T-helper 2 cell treated with Interferon-gamma antibody and Interleukin-4, amounts not matched to agents 100 ng/mL and 5 ng/mL, for 36 hours (primary cell): Measurements from ENCODE around the gene DVL1. TPM values are rescaled to one million over a fixed set of nuclear protein-coding genes. Genes with fewer than 3 reads are reported as not detected.

Experiments used
- intact Hi-C: fragments of 100-400 bp; cut with micrococcal nuclease; formaldehyde crosslinking; loops from one replicate; pipeline ENCODE4 v1.15.1; 2023
- total RNA-seq: library from RNA; stranded (reverse); gene quantifications from 2 replicates; pipeline ENCODE4 v1.2.3, GENCODE V29; 2022

Gene DVL1
- total RNA-seq, 1 donor from 2014 or later, result 31.5 TPM

DNA sequence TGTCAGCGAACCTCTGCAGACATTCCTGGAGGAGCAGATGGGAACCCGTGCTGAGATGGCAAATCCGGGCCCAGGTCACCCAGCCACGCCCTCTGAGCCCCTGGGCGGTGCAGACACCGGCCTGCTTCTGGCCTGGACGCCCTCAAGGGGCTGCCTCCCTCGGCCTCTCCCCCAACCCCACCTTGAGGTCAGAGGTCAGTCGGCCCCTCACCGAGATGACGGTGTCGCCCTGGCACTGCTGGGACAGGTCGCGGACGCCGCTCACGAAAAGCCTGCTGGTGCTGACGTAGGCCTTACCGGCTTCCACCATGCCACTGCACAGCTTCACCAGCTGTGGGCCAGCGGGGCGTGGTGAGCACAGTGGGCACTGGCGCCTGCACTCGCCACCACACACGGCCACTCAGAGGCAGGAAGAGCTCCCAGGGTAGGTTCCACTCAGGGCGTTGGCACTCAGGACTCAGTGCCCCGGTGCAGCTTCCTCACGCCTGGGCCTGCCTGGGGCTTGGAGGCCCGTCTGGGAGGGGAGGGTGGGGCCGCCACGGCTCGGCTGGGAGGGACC, 46.2 kb downstream of the DVL1 start:
- intact Hi-C loops, result loop anchor here (10.0 kb wide), 2 partner anchors 72 to 268 kb away; partner anchors contain the start of gene AURKAIP1

DNA sequence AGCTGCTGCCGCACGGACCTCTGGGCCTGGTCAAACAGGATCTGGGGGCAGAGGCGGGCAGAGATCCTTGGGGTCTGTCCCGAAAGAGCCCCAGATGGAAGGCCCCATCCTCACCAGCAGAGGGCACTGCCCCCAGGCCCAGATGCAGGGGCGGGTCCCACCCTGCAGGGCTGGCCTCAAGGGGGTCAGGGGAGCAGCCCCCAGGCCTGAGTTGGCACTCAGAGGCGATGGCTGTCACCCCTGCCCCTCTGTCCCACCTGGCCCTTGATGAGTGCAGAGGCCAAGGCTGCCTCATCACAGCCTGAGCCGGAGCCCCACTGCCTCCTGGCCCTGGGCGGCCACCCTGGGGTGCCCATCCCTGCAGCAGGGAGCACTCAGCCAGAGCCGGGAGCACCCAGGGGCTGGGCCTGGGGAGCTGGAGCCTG, 47.2 kb downstream of the DVL1 start:
- intact Hi-C loops, result loop anchor here (10.0 kb wide), 2 partner anchors 73 to 267 kb away; partner anchors contain the start of gene AURKAIP1

DNA sequence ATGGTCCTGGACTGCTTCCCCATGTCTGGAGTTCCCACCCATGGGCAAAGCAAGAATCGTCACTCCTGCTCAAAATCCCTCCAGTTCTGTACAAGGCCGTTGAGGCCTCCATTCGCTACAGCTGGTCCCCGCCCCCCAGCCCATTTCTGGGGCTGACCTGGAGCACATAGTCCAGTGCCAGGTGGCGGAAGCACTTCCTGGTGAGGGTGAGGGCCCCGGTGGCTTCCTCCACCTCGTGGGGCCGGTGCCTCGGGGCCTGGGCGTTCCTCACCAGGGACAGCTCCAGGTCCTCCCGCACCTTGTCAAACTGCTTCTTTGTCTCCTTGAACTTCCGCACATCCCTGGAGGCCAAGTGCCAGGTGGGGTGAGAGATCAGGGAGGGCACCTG, 48.9 kb downstream of the DVL1 start:
- intact Hi-C loops, result loop anchor here (10.0 kb wide), 2 partner anchors 74 to 266 kb away; partner anchors contain the start of gene AURKAIP1

GRCh38 chr1:1299686-1300351, 49.4 kb downstream of the DVL1 start:
- intact Hi-C loops, result loop anchor here (10.0 kb wide), 2 partner anchors 75 to 265 kb away; partner anchors contain the start of gene AURKAIP1

DNA sequence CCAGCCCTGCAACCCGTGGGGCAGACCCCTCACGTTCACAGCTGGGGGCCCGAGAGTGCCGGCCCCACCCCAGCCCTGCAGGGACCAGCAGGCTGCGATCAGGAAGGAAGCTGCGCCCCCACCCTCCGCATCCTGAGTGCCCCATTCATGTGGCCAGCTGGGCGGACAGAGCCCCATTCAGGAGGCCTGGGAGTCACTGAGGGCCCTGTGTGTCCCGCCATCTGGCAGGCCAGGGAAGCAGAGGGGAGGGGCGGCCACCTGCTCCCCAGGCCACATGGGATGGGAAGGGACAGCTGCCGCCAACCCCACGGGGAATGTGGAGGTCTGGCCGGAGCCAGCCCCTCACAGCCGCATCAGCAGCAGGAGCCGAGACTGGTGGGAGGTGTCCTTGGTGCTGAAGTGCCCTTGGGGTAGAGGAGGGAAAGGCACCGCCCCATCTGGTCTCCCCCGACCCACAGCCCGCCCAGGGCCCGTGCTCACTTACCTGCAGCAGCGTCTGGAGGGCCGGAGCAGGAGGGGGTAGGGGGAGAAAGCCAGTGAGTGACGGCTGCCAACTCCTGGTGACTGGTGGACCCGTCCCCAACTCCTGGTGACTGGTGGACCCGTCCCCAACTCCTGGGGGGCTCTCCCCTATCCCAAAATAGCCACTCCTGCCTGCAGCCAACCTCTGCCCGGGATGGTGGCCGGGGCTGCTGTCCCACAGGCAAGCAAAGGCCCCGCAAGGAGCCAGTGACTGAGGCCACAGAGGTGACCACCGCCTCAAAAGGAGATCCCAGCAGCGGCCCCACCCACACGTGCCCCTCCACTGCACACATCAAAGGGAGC, 50.1 kb downstream of the DVL1 start:
- intact Hi-C loops, result no loop called here

DNA sequence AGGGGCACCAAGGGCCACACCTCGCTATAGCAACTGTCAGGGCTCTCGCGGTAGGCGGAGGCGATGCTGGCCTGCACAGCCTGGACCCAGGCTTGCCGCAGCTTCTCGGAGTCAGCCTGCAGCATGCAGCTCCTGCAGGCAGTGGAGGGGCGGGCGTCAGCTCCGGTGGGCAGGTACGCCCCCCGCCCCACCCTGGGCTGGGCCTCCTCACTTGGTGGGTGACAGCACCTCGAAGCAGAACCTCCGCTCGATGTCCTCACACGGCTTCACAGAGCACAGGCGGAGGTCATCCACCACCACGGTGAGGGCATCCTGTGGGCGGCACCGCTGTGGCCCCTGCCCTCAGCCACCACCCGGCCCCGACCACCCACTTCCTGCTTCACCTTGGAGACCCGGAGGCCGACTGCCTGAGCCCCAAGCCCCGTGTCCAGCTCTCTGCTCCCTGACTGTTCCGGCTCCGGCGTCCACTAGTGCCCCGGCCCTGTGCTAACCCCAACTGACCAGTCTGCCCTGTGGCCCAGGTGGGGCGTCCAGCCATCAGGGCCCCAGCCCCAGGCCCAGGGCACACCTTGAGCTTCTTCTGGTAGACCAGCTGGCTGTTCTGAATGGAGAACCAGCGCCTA, 51.3 kb downstream of the DVL1 start:
- intact Hi-C loops, result no loop called here

DNA sequence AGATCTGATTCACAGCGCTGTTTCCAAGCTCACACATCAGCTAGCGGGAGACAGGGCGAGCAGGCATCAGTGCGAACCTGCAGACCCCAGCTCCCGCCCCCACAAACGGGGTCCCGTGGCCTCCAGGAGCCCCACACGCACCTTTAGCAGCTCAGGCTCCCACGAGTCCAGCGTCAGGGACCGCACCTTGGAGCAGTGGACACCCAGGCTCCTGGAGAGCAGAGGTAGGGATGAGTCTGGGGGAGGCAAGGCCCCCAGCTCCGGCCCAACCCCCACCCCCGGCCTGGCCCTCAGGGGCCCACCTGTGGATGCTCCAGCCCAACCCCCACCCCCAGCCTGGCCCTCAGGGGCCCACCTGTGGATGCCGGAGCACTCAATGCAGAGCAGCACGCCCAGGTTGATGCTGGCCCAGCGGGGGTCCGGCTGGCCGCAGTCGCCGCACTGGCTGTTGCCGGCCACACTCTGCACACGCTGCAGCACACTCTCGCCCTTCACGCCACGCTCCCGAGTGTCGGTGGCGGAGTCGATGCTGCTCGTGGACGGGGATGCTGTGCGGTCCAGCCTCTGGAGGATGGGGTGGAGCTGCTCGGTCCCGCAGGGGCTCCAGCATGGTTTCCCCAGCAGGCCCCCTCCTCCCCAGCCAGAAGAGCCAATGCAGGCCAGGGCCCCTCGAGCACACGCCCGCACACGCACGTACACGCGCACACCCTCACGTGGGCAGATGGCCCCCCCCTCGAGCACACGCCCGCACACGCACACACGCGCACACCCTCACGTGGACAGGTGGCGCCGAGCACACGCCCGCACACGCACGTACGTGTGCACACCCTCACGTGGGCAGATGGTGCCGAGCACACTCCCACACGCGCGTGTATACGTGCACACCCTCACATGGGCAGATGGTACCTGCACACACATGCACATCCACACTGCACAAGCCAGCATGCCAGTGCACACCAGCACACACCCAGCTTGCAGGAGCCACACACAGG, 52.9 kb downstream of the DVL1 start:
- intact Hi-C loops, result no loop called here

DNA sequence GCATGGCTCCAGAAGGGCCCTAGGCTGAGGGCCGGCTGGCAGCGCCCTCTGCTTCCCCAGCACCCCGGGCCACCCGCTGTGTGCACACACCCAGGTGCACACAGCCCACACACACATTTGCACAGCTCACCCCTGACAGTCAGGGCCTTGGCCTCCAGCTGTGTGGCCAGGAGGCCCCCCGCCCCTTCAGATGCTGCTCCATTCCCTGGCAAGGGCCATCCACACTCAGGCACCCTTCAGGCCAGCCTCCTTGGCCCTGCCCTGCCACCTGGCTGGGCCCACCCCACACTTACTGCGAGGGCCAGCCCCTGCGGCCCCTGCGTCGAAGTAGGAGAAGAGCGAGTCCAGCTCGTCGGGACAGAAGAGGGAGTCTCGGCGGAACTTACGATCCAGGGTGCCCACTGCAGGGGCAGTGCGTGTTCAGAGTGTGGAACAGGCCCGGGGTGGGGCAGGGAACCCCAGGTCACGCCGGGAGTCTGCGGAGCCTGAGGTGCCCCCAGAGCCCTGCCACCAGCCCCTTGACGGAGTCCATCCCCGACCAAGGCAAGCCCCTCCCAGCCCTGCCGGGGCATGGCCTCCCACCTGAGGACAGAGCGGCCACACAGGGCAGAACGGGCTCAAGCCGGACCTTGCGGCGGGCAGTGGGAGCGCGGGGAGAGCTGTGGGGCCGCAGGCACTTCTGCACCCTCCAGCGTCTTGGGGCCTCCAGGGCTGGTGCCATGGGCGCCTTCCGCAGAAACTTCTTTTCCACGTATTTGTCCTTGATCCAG, 53.9 kb downstream of the DVL1 start:
- intact Hi-C loops, result no loop called here

DNA sequence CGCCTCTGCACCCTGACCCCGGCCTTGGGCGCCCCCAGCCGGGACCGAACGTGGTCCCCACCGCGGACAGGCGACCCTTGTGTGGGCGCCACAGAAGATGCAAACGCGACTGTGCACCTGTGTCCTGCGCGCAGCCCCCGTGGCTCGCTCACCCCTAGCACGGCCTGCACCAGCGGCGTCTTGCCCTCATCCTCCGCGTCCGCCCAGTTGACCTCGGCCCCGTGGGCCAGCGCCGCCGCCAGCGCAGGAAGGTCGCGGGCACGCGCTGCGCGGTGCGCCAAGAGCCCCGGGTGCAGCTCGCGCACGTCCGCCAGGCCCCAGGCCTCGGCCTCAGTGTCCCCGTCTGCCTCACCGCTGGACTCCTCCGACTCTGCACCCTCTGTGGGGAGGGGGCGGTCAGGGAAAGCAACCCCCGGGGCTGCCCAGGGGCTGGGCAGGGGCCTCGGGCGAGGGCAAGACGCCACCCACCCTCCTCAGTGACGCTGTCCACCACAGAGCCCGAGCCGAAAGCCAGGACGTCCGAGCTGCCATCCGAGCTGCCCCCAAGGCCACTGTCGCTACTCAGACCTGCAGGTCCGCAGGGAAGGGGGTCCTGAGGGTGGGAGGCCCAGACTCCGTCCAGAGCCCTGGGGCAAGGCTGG, 54.8 kb downstream of the DVL1 start:
- intact Hi-C loops, result no loop called here

DNA sequence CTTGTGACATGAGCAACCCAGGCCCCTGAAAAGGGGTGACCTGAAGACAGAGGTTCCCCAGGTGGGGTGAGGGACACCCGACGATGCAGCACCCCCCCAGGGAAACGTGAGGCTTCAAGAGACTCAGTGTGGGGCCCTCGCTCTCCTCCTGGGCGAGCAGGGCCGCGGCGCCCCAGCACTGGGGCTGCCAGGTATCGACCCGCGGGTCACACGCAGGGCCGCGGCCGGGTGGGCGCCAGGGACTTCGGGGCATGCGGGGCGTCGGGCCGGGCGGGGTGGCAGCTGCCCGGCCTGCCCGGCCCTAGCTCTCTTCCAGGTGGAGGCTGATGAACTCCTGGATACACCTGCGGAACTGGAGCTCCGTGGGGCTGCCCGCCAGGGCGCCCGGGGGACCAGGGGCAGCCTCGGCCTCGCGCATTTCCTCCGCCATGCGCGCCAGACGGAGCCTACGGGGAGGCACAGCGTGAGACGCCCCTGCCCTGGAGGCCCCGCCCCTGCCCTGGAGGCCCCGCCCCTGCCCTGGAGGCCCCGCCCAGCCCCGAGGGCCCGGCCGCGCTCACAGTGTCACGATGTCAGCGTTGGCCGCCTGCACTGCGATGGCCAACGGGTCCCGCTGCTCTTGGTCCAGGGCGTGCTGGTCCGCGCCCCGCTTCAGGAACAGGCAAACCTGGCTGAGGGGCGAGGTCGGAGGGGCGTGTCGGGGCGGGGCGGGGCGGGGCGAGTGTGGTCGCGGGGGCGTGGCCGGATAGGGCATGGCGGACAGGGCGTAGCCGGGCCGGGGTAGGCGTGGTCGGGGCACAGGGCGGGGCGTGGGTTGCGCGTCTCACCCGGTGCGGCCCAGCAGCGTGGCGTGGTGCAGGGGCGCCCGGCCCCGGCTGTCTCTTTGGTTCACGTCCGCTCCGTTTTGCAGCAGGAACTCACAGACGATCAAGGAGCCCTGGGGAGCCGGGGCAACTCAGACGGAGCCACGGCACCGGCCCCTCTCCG, 55.7 kb downstream of the DVL1 start:
- intact Hi-C loops, result no loop called here

DNA sequence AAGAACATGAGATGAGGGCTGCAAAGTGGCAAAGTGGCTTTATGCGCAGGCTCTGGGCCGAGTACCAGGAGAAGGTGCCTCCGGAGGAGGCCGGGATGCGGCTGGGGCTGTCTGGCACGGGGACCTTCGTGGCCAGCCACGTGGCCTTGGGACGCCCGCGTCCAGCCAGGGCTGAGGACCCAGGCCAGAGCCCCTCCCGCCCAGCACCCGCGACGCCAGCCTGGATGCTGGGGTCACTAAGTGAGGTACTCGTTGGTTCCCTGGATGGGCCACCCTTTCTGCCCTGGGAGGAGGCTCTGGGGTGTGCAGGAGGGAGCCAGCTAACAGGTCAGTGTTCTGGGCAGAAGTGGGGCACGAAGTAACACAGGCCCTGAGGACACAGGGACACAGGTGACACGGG, 56.4 kb downstream of the DVL1 start:
- intact Hi-C loops, result no loop called here

DNA sequence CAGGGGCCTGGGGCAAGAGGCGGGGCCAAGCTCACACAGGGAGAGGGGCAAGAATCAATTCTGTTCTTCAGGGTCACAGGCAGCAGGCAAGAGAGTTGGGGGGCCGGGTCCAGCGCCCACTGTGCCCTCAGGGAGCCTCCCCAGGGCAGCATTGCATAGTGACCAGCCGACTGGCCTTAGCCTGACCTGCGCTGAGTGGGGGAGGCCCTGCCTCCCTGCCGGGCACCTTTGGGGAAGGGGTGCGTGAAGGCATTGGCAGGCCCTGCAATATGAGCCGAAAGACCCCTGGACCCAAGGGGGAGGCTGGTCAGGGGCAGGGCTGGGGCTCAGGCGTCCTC, 56.8 kb downstream of the DVL1 start:
- intact Hi-C loops, result no loop called here

DNA sequence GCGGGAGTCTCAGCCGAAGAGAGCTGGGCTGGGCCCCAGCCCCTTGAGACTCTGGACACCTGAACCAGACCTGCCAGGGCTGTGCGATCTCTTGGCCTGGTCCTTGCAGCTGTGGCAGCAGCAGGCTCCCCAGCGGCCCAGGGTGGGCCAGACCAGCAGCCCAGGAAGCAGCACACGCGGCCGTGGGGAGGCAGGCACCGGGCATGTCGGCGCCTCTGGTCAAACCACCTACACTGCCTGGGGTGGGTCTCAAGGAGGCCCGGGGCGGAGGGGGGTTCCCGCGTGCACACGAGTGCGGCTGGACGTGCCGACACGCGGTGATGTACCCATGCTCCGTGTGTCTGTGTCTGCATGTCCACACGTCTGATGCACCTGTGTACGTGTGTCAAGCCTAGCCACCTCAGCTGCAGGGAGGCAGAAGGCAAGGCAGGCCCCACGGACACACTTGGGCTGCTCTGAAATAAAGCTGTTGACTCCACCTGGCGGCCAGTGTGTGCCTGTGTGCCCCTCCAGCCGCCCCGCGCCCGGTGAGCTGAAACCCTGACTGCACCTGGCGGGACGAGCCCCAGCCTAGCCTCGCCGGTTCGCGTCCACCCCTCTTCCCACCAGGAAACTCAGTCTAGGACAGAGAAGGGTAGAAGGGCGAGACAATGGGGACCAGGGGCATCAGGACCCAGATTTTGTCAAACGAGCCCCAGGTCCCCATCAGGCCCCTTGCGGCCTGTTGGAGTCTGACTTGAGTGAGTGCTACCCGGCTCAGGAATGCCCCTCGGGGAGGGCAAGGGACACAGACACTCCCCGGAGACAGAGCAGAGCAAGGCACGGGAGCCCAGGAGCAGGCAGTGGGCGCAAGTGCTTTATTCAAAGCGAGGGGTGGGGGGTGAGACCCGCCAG, 57.4 kb downstream of the DVL1 start:
- intact Hi-C loops, result loop anchor here (2.0 kb wide), 1 partner anchor 169 kb away; no protein-coding TSS in a partner anchor

- intact Hi-C loops, result loop anchor here (2.0 kb wide), 1 partner anchor 168 kb away; no protein-coding TSS in a partner anchor
Measured at GRCh38 chr1:1291023-1291528, 58.1 kb downstream of the DVL1 start.

DNA sequence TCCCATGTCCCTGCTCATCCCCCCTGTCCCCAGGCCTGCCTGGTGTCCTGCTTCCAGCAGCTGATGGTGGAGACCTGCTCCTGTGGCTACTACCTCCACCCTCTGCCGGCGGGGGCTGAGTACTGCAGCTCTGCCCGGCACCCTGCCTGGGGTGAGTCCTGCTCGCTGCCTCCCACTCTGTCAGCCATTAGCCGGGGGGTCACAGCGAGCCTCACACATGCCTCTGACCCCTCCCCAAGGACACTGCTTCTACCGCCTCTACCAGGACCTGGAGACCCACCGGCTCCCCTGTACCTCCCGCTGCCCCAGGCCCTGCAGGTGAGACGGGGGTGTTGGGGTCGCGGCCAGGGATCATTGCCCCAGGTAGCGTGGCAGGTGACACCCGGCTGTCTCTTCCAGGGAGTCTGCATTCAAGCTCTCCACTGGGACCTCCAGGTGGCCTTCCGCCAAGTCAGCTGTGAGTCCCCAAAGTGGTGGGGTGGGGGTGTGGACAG, 58.9 kb downstream of the DVL1 start:
- intact Hi-C loops, result loop anchor here (2.0 kb wide), 1 partner anchor 167 kb away; no protein-coding TSS in a partner anchor

GRCh38 chr1:1287288-1288110, 61.7 kb downstream of the DVL1 start:
- intact Hi-C loops, result no loop called here
